HG02943 (cell line): ENCODE data around the gene GABRB2.
"Not testable (repeated sequence)": the region's sequence is repeated elsewhere in the genome, so short reads cannot be mapped to it uniquely, and the experiment has no call there.

ENCODE experiments used
- ATAC-seq: cut with Tn5 transposase; IDR thresholded peaks from one replicate; pipeline ENCODE4 v1.9.1; 2021; ENCODE audit warnings: mild to moderate bottlenecking, low read depth, moderate library complexity; ENCODE audit not compliant: unreplicated experiment

GABRB2 gene

GRCh38 chr5:161305601-161306000 is 240.9 kb downstream of the GABRB2 start:
- no peak for ATAC-seq

GRCh38 chr5:161302559-161302958 is 244.0 kb downstream of the GABRB2 start:
- ATAC-seq, result no peak

GRCh38 chr5:161301586-161301985 is 244.9 kb downstream of the GABRB2 start:
- ATAC-seq, result no peak

- ATAC-seq, result no peak
These were observed 247.5 kb downstream of the GABRB2 start for GRCh38 chr5:161299053-161299452.

GRCh38 chr5:161297388-161297787 is 249.1 kb downstream of the GABRB2 start:
- ATAC-seq, result not testable (repeated sequence)

GRCh38 chr5:161295721-161296250 is 250.7 kb downstream of the GABRB2 start:
- no peak for ATAC-seq

GRCh38 chr5:161288071-161288470 is 258.5 kb downstream of the GABRB2 start:
- ATAC-seq, result no peak

DNA sequence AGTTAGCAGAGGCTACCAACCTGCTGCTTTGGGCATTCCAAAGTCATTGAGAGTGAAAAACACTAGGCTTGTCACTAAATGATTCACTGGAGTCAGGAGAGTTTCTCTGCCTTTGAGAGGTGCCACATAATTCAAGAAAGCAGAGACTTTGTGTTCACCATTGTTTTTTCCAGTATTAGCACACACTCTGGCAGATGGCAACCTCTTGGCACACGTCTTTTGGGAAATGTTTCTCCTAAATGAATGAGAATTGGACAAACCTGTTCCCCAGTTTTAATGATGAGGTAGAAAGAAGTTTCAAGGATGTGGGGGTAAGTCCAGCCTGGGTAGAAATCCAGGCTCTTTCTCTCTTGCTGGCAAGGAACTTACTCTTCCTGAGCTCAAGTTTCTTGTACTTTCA is 259.1 kb downstream of the GABRB2 start:
- ATAC-seq, result no peak

DNA sequence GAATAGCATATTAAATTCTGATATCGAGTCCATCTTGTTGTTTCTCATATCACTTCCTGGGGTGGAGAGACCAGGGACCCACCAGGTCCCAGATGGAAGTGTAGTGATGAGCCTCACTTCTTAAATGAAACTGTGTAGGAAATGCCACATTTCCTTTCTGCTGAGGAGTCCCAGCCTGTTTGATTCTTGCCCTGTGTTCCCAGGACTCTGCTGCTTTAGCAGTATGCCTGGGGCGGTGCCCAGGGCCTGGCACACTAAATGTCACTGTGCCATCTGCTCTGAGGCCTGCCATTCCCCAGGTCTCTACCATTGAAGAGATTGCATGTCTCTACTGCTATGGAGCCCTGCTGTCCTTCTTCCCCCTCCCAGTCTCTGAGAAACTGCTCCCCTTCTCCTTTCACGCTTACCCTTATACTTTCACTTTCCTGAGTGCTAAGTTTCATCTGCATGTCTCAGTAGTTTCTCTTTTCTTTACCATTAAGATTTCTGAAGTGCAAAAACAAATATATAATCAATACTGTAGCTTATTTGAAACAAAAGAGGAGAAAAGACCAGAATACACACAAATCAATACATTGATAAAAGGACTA is 260.4 kb downstream of the GABRB2 start:
- peak; percentile 93 for ATAC-seq

- ATAC-seq, result no peak
These were observed 262.1 kb downstream of the GABRB2 start for GRCh38 chr5:161284445-161284844.

GRCh38 chr5:161283296-161283695 is 263.2 kb downstream of the GABRB2 start:
- ATAC-seq, result no peak

DNA sequence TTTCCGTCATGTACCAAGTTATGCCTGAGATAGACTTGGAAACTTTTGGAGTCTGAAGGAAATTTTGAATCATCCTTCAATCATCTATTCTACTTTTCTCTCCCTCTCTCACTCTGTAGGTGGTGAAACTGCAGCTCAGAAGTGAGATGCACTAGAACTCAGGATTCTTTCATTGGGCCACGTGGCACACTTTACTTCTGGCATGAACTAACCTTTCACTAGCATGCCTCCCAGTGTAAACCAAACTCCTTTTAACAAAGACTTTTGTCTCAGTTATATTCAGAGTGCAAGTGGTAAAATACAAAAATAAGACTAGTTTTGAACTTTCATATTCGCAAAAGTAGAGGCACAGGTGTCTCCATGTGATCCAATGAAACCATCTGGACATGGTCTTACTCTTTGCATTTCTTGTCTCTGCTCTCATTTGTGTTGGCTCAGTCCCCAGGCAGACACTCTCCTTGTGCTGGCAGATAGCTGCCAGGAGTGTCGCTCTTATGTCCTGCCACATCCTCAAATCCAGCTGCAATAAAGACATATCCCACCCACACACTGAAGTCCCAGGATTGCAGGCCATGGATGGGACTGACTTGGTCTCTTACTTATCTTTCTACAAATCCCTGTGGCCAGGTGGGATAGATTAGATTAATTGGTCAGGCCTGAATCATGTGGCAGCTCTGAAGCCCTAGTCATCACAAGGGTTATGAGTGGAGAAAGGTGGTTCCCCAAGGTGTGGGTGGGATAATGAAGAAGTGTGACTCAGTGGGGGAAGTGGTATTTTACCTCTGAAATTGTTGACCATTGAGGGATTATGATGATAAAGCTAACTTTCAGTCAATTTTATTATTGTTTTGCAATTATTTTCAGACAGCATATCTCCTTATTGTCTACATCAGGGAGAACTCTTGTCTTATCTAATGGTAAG is 267.5 kb downstream of the GABRB2 start:
- no peak for ATAC-seq

DNA sequence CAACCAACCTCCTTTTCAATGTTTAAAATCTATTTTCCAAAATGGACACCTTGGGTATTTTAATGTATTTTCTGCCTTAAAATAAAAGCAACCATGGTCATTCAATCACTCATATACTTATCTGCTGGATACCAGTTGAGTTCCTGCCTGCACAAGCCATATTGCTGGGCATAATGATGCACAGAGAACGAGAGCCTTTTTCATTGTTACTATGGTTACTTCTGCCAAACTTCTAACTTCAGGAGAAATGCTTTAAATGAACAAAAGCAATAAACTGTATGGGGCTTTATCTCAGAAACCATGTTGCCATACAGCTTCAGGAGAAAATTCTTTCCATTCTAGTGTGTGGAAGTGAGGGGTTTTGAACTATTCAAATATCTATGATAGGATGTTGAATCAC is 269.5 kb downstream of the GABRB2 start:
- ATAC-seq, result no peak

DNA sequence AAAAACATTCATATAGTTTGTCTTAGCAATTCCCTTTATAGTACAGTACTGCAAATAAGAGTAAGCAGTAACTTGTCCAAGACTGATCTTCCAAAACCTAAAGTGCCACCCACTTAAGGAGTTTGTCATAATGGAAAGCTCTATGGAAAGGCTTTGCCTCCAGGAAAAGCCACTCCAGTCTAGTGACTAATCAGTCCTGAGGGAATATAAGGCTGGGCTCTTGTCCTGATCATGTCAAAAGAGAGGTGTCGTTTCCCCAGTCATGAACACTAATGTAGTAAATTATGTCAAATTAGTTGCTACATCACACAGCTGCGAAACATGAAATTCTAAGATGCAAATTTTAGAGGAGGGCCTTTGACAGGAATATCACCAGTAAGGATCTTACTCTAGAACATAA is 271.6 kb downstream of the GABRB2 start:
- ATAC-seq, result no peak

- ATAC-seq, result no peak
These were observed 273.1 kb downstream of the GABRB2 start for GRCh38 chr5:161273410-161273809.

GRCh38 chr5:161271816-161272215 is 274.7 kb downstream of the GABRB2 start:
- ATAC-seq, result no peak

GRCh38 chr5:161269125-161269524 is 277.4 kb downstream of the GABRB2 start:
- ATAC-seq, result no peak

GRCh38 chr5:161266954-161267353 is 279.6 kb downstream of the GABRB2 start:
- no peak for ATAC-seq

GRCh38 chr5:161265006-161265405 is 281.5 kb downstream of the GABRB2 start:
- no peak for ATAC-seq

- ATAC-seq, result no peak
These were observed 283.3 kb downstream of the GABRB2 start for GRCh38 chr5:161263191-161263590.

- ATAC-seq, result peak; percentile 73
These were observed 284.7 kb downstream of the GABRB2 start for GRCh38 chr5:161261668-161262323.
